LNCaP clone FGC (cell line): ENCODE results near the gene ELMOD1.

Experiments used
- DNase-seq: peaks from one replicate; pipeline ENCODE4 v3.0.0-alpha.2; 2011; ENCODE audit warnings: low read depth
- H3K4me3 ChIP-seq: 2 replicates; pipeline ENCODE4 v1.5.1; 2011; ENCODE audit warnings: mild to moderate bottlenecking, low read depth, low read length, control low read depth
- TF ChIP-seq, protein P1 (sequence below): IDR thresholded peaks from 2 replicates; pipeline ENCODE4 v1.5.1; 2012; ENCODE audit warnings: mild to moderate bottlenecking; ENCODE audit not compliant: control insufficient read depth, insufficient read depth; ENCODE audit errors: extremely low read depth

Gene ELMOD1

DNA sequence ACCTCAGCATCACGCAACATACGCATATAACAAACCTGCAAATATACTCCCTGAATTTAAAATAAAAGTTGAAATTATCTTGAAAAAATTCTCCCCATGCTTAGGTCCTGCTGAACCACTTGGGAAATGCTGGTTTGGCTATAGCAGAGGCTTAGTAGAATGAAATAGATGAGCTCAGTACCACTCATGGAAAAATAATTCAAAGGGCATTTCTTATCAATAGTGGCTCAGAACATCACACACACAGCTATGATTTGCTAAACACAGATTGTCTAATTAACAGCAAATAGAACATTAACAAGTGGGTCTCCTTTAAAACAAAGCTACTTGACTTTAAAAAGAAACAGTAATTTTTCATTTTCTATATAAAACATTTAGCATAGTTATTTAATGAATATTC, 21.5 kb downstream of the ELMOD1 start:
- no peak overlapping the region for H3K4me3 ChIP-seq
- no peak for DNase-seq
- TF ChIP-seq, protein P1, sequence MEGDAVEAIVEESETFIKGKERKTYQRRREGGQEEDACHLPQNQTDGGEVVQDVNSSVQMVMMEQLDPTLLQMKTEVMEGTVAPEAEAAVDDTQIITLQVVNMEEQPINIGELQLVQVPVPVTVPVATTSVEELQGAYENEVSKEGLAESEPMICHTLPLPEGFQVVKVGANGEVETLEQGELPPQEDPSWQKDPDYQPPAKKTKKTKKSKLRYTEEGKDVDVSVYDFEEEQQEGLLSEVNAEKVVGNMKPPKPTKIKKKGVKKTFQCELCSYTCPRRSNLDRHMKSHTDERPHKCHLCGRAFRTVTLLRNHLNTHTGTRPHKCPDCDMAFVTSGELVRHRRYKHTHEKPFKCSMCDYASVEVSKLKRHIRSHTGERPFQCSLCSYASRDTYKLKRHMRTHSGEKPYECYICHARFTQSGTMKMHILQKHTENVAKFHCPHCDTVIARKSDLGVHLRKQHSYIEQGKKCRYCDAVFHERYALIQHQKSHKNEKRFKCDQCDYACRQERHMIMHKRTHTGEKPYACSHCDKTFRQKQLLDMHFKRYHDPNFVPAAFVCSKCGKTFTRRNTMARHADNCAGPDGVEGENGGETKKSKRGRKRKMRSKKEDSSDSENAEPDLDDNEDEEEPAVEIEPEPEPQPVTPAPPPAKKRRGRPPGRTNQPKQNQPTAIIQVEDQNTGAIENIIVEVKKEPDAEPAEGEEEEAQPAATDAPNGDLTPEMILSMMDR = no peak

- no peak for DNase-seq
- H3K4me3 ChIP-seq = no peak overlapping the region
- TF ChIP-seq, protein P1 = no peak
These were observed 29.0 kb downstream of the ELMOD1 start for GRCh38 chr11:107619926-107620325.

- H3K4me3 ChIP-seq = no peak overlapping the region
- TF ChIP-seq, protein P1 = no peak
- DNase-seq = no peak
These were observed 30.1 kb downstream of the ELMOD1 start for GRCh38 chr11:107621081-107621480.

DNA sequence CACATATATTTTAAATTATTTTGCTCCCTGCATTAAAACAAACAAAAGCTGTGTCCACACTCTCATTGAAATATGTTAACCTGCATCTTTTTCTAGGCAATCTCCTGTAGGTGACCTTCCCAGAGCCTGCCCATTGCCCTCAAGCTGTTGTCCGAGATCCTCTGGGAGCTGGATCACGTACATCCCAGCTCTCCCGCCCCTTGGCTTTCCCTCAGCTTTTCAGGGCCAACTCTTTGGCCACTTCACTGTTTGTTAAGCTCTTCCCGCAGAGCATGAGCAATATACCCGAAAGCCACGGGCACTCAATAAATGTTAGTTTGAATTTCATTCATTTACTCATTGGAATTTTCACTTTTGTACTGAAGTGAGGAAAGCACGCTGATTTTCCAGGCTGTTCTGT, 32.2 kb downstream of the ELMOD1 start:
- no peak for DNase-seq
- TF ChIP-seq, protein P1 = no peak
- no peak overlapping the region for H3K4me3 ChIP-seq

DNA sequence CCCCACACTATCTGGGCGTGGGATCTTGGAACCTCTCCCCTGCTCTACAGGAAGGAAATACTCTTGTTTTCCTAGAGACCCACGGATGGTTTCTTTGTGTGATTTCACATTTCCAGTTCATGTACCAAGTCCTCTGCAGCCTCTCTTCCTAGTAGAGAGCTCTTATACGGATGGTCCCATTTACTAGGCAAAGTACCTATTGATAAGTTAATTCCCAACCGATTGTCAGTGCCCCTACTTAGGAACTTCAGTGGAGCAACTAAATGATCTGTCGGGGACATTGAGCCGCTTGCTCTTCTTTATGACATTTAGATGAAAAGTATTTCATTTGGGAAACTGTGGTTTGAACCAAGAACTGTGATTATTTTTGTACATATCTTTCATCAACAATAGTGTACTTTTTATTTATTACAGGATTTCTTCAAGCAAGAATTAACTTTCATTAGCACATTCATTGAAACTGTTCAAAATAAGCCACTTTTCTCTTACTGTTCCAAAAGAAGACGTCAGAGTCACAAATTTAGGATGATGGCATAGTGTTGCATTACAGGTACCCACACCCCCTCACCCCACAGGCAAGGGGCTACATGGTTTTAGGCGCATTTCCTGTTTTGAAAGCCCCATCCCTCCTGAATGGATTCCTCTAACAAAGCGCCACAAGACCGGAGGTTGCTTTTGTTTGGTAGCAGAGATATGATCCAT, 34.2 kb downstream of the ELMOD1 start:
- H3K4me3 ChIP-seq = no peak overlapping the region
- no peak for DNase-seq
- TF ChIP-seq, protein P1 = no peak

GRCh38 chr11:107625685-107625989, 34.7 kb downstream of the ELMOD1 start:
- DNase-seq = no peak
- TF ChIP-seq, protein P1 = no peak
- H3K4me3 ChIP-seq = no peak overlapping the region

DNA sequence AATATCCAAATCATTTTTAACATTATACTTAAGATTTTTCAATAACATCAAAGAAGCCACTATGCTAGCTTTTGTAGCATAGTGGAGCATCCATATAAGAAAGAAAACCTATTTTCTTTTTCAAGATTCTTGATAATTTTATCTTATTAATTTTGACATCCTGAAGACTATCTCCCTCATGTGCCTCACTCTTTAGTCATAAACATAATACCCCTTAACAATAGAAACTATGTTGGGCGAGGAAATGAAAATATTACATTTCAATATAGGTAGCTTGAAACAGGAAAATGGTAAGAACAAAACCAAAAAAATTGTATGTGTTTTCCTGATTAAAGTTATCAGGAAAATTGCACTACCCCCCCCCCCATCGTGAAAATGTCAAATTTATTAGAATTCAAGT, 40.1 kb downstream of the ELMOD1 start:
- DNase-seq = no peak
- no peak overlapping the region for H3K4me3 ChIP-seq
- TF ChIP-seq, protein P1 = no peak
